Keratinocyte (primary cell): ENCODE measurements around the gene SMARCA2. TPM values are rescaled to one million over a fixed set of nuclear protein-coding genes. Genes with fewer than 3 reads are reported as not detected.

Experiments
- DNase-seq: peaks from one replicate; pipeline ENCODE4 v3.0.0-alpha.2; 2011; ENCODE audit warnings: low read depth, missing footprints, low spot score
- FAIRE-seq: peaks from 2 replicates; lab custom pipeline; 2011; peaks lifted over from hg19 to GRCh38; lab: Jason Lieb, UNC
- H2AFZ ChIP-seq: 2 replicates; pipeline ENCODE4 v1.6.0; 2012; ENCODE audit warnings: low read length, control low read depth, inconsistent platforms; ENCODE audit not compliant: control insufficient read depth
- H3K27ac ChIP-seq: 2 replicates; pipeline ENCODE4 v1.5.1; 2011; ENCODE audit warnings: low read length; ENCODE audit not compliant: control insufficient read depth, insufficient read depth
- H3K27me3 ChIP-seq: 3 replicates; pipeline ENCODE4 v1.6.0; 2011; ENCODE audit warnings: low read length; ENCODE audit not compliant: control insufficient read depth, insufficient read depth; ENCODE audit errors: extremely low read depth
- H3K36me3 ChIP-seq, 2 experiments: 2 replicates in 1 of 2; 3 replicates in 1 of 2; pipeline ENCODE4 v1.5.1; 2011; ENCODE audit warnings: low read length in 2 of 2, mild to moderate bottlenecking in 1 of 2; ENCODE audit not compliant: control insufficient read depth in 2 of 2, insufficient read depth in 2 of 2; ENCODE audit errors: extremely low read depth in 1 of 2
- H3K4me1 ChIP-seq: 3 replicates; pipeline ENCODE4 v1.5.1; 2011; ENCODE audit warnings: low read length; ENCODE audit not compliant: control insufficient read depth, insufficient read depth; ENCODE audit errors: extremely low read depth
- H3K4me2 ChIP-seq: 3 replicates; pipeline ENCODE4 v1.6.0; 2011; ENCODE audit warnings: low read depth, low read length; ENCODE audit not compliant: control insufficient read depth, insufficient read depth; ENCODE audit errors: extremely low read depth
- H3K4me3 ChIP-seq, 3 experiments: fragments of 200-600 bp in 1 of 3; sonication (generic) in 1 of 3; 2 replicates in 2 of 3; 3 replicates in 1 of 3; pipeline ENCODE4 v1.5.1; 2011 to 2016; ENCODE audit warnings: low read length in 3 of 3, mild to moderate bottlenecking in 3 of 3, control low read depth in 2 of 3, inconsistent platforms in 1 of 3, low read depth in 1 of 3, mixed read lengths in 1 of 3, mixed run types in 1 of 3, moderate library complexity in 1 of 3; ENCODE audit not compliant: control insufficient read depth in 2 of 3, insufficient read depth in 2 of 3; ENCODE audit errors: extremely low read depth in 1 of 3
- H3K79me2 ChIP-seq: 2 replicates; pipeline ENCODE4 v1.6.0; 2012; ENCODE audit warnings: low read length; ENCODE audit not compliant: control insufficient read depth, insufficient read depth
- H3K9ac ChIP-seq: 3 replicates; pipeline ENCODE4 v1.6.0; 2011; ENCODE audit warnings: low read length; ENCODE audit not compliant: control insufficient read depth, insufficient read depth; ENCODE audit errors: extremely low read depth
- H3K9me1 ChIP-seq: 3 replicates; pipeline ENCODE4 v1.6.0; 2011; ENCODE audit warnings: low read length; ENCODE audit not compliant: control insufficient read depth, insufficient read depth; ENCODE audit errors: extremely low read depth
- H3K9me3 ChIP-seq: 2 replicates; pipeline ENCODE4 v1.5.1; 2012; ENCODE audit warnings: low read depth, low read length; ENCODE audit not compliant: control insufficient read depth
- H4K20me1 ChIP-seq: 3 replicates; pipeline ENCODE4 v1.6.0; 2011; ENCODE audit warnings: low read length; ENCODE audit not compliant: control insufficient read depth, insufficient read depth; ENCODE audit errors: extremely low read depth
- EZH2 ChIP-seq: IDR thresholded peaks from one replicate; pipeline ENCODE4 v1.6.1; 2012; ENCODE audit warnings: inconsistent platforms, mild to moderate bottlenecking, low read length, moderate library complexity
- dilution Hi-C: fragments of 300-500 bp; cut with MboI; formaldehyde crosslinking; loops from one replicate; pipeline ENCODE4 v1.7.0; 2020; ENCODE audit warnings: low sequenced_read_pairs; ENCODE audit not compliant: extremely low pct_ligation_motif_present
- polyA plus RNA-seq, 5 experiments: library from polyadenylated mRNA; depleted of rRNA in 3 of 5; stranded (reverse) in 3 of 5; stranded (forward) in 1 of 5; unstranded in 1 of 5; fragments of >200 nt; gene quantifications; 1 replicate in 1 of 5; 2 replicates in 3 of 5; 3 replicates in 1 of 5; pipeline versions ENCODE4 v1.2.1 to v1.2.3, GENCODE V29; 2011 to 2012; ENCODE audit warnings: missing spikeins in 2 of 5, low read depth in 1 of 5, low replicate concordance in 1 of 5
- TF ChIP-seq, protein P1 (sequence below), 3 experiments: IDR thresholded peaks in 1 of 3; conservative IDR thresholded peaks in 1 of 3; optimal IDR thresholded peaks in 1 of 3; 2 replicates in 2 of 3; 3 replicates in 1 of 3; pipeline versions ENCODE3 to v1.5.1; 2011; ENCODE audit warnings: low read length in 3 of 3, mild to moderate bottlenecking in 3 of 3, moderate library complexity in 2 of 3, control low read depth in 1 of 3, inconsistent platforms in 1 of 3; ENCODE audit not compliant: insufficient read depth in 2 of 3; ENCODE audit errors: extremely low read depth in 1 of 3

The SMARCA2 gene
- polyA plus RNA-seq, 1 donor (not counting 4 experiments of a cell fraction or from before 2014, with no cell fraction given), result 39.0 TPM

DNA sequence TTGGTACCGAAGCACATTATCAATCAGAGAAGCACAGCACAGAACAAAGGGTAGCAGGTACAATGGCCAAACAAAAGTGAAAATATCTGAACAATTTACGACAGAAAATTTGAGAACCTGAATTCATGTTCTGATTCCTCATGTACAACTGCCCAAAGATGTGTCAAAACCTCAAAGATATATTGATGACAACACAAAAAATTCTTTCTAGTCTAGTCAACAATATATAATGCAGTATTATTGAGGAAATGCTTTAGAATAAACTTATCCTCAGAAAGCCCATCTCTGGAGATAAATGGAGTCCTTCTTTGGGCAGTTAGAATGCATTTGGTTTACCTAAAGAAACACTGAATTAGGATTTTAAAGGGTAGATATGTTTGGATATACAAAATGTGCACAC is 6.8 kb upstream of the SMARCA2 start:
- H3K36me3 ChIP-seq, result no peaks in the 10 kb centered on the region
- no peaks in the 10 kb centered on the region for H4K20me1 ChIP-seq
- no peak for FAIRE-seq
- DNase-seq, result no peak
- H3K27ac ChIP-seq, result no peak overlapping the region
- no peak overlapping the region for H3K4me3 ChIP-seq
- TF ChIP-seq, protein P1, sequence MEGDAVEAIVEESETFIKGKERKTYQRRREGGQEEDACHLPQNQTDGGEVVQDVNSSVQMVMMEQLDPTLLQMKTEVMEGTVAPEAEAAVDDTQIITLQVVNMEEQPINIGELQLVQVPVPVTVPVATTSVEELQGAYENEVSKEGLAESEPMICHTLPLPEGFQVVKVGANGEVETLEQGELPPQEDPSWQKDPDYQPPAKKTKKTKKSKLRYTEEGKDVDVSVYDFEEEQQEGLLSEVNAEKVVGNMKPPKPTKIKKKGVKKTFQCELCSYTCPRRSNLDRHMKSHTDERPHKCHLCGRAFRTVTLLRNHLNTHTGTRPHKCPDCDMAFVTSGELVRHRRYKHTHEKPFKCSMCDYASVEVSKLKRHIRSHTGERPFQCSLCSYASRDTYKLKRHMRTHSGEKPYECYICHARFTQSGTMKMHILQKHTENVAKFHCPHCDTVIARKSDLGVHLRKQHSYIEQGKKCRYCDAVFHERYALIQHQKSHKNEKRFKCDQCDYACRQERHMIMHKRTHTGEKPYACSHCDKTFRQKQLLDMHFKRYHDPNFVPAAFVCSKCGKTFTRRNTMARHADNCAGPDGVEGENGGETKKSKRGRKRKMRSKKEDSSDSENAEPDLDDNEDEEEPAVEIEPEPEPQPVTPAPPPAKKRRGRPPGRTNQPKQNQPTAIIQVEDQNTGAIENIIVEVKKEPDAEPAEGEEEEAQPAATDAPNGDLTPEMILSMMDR (optimal IDR thresholded peaks at IDR 0.05 in 1 of 3, IDR thresholded peaks at IDR 0.05 in 1 of 3, conservative IDR thresholded peaks at IDR 0.05 in 1 of 3; ENCODE audit: extremely low read depth in 1 of 3, insufficient read depth in 2 of 3, low read length in 3 of 3), result no peak
- TF ChIP-seq EZH2, result no peak
- no peak overlapping the region for H2AFZ ChIP-seq
- no peaks in the 10 kb centered on the region for H3K27me3 ChIP-seq
- no peak overlapping the region for H3K9ac ChIP-seq
- no peaks in the 10 kb centered on the region for H3K9me3 ChIP-seq
- no peaks in the 10 kb centered on the region for H3K9me1 ChIP-seq
- no peak overlapping the region for H3K4me2 ChIP-seq
- no peaks in the 10 kb centered on the region for H3K4me1 ChIP-seq
- dilution Hi-C loops, result no loop called here
- no peaks in the 10 kb centered on the region for H3K79me2 ChIP-seq

DNA sequence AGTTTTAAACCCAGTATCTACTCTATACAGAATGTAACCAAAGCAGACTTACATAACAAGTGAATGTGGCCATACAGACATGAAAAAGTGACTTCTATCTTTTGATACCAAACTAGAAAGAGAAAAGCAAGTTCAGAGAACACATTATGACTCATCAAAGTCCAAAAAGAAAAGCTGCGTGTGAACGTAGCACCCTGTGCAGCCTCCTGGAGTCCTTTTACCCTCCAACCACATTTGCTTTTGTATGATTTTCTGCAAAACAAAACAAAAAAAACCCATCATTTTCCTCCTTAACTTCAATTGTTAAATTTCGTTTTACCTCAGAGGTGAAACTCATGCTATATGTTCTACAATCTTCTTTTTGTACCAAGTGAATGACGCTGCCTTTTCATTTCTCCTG is 2.8 kb upstream of the SMARCA2 start:
- Histone ChIP-seq H3K4me2 (no peak overlapping the region), H3K79me2 (no peaks in the 10 kb centered on the region), H2AFZ (no peak overlapping the region), H3K4me1 (peaks cover 3% of the 10 kb centered on the region), H3K36me3 (no peaks in the 10 kb centered on the region), H3K27ac (no peak overlapping the region), H3K9me1 (no peaks in the 10 kb centered on the region), H3K9me3 (no peaks in the 10 kb centered on the region), H3K9ac (no peak overlapping the region), H3K27me3 (no peaks in the 10 kb centered on the region), H3K4me3 (no peak overlapping the region), H4K20me1 (no peaks in the 10 kb centered on the region)
- no peak for FAIRE-seq
- dilution Hi-C loops, result no loop called here
- TF ChIP-seq, protein P1 (optimal IDR thresholded peaks at IDR 0.05 in 1 of 3, IDR thresholded peaks at IDR 0.05 in 1 of 3, conservative IDR thresholded peaks at IDR 0.05 in 1 of 3; ENCODE audit: extremely low read depth in 1 of 3, insufficient read depth in 2 of 3, low read length in 3 of 3), result no peak
- no peak for TF ChIP-seq EZH2
- no peak for DNase-seq
